ENCODE data around the gene KRT16.
"Not testable (repeated sequence)": the region's sequence is repeated elsewhere in the genome, so short reads cannot be mapped to it uniquely, and the experiment has no call there.

The KRT16 gene

DNA sequence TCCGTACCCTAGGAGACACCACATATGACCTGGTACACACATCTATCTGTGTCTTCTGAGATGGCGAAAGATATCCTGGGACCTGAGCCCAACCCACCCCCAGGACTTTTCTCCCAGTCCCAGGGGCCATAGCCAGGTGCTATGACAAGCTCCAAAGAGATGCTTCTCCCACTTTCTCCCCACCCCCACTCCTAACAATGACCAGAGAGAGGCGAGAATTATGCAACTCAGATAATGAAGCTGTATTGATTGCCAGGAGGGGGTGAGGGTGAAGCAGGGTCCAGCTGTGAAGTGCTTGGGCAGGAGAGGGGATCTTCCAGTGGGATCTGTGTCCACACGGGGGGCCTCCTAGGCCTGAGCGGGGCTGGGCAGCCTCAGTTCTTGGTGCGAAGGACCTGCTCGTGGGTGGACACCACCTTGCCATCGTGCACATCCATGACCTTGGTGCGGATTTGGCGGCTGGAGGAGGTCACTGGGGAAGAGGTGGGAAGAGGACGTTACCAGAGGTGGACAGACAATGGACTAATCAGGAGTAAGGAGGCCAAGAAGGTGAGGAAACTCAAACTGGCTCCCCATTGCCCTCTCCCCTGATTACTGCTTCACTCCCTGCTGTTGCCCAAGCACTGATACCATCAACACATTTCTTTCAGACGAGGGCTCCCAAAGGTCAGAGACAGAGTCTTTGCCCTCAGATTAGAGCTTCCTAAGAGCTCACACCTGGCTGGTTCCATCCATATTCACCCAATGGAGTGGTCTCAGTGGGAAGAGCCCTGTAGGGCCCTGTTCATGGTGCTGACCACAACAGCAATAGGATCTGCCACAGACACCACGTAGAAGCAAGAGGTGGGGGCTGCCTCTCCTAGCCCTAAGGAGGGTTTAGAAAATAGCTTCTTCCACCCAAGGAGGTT, 30.3 kb downstream of the KRT16 start:
- DNase-seq = not testable (repeated sequence)

DNA sequence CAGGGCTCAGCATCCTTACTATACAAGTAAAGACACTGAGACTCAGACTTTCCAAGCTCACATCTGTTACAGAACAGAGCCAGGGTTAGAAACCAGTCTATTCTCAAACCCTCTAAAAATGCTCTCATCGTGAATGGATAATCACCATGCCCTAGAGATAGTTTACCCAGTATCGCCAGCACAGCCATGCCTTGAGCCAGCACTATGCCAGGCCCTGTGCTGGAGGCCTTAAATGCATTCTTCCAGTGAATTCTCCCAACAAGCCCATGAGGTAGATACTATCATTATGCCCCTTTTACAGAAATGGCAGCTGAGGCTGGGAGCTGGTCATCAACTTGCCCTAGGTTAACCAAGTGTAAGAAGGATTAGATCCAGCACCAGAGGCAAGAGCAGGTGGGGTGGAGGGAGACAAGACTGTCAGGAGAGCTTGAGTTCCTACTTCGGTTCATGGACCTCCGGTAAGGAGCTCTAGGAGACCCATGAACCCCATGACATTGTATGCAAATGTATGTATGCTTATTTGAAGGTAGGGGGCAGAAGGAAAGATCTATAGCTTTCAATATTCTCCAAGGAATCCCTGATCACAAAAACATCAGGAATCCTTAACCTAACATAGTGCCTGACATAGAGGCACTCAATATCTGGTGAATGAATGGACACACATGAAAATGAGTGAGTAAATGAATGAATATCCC, 31.1 kb downstream of the KRT16 start:
- DNase-seq = no peak

DNA sequence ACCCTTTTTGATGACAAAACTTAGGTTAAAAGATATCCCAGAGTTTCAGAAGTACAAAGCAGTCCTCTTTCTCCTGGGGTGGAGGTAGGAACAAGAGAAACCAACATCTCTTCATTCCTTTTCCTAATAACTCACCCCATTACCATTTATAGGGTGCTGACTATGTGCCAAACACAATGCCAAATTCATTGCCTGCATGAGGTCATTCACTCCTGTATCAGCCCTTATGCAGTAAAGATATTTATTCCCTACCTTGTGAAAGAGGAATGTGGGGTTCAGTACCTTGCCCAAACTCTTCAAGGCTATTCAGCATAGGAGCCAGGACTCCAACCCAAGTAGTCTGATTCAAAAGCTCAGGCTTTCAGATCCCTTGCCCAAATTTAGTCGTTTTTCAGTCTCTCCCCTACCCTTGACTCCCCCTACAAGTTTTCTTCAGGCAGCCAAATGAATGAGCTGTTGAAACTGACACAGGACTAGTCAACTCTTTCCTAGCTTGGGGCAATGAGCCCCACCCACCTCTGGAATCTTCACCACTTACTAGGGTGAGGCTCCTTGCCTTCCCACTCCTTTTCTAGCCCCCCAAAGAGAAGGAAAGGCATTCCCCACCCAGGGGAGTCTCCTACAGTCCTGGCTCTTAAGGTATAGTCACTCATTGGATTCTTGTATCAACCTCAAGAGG, 31.7 kb downstream of the KRT16 start:
- no peak for DNase-seq

DNA sequence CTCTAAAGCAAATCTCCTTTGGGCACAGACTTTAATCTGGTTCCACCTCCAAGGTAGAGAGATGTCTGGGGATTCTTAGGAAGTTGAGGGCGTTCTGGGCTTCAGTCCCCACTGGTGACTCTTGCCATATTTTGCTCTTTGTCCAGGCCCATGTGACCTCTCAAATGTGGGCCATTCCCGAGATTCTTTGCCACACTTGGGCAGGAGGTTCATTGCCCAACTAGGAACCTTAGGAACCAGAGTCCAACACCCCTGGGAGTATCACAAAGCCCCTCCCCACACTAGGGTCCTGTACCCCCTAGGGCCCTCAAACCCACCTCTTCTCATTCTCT, 32.4 kb downstream of the KRT16 start:
- DNase-seq = no peak

DNA sequence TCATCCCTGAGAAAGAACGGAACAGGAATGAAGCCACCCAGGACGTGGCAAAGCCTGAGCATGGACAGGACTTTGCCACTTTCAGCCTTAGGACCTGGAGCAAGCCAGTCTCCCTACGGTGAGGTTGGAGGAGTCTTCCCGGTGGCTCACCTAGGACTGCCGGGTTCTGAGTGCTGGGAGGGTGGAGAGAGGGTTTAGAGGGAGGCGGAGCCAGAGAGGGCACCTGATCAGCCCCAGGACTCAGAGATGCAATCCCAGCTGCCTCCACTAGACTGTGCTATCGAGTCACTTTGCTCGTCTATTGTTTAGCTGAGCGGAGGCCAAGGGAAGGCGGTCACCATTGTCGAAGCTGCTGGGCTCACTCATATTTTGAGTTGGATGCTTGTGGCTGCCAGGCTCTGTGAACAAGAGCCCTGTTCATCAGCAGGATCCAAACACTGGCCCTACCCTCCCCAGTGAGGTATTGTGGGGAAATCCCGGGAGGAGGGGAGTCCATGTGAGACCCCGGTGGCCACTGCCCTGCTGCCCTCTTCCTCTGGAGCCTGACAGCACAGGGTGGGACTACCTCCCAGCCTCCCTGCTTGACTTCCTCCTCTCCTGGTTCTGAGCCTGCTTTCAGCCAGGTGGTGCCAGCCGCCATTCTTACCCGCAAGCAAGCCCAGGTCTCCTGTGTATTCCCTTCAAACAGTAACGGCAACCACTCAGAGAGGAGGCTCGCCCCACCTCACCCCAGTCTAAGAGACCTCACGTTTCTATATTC, 32.9 kb downstream of the KRT16 start:
- DNase-seq = peak; percentile 73 to 77

DNA sequence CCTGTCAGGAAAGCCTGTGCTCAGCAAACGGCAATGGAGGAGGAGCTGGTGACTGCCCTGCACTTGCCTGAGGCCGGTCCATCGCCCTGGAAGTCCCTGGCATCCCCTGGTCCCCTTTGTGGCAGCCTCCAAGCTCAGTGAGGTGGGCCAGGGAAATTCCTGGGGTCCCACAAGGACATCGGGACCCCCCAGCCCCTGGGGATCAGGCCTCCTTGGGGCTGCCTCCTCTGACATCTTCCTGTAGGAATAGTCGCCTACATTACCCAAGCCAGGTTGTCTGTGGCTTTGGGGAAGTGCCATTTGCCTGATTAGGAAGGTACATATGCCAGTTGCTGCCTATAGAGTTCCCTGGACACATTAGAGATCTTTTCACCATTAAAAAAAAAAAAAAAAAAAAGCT, 33.6 kb downstream of the KRT16 start:
- no peak for DNase-seq

DNA sequence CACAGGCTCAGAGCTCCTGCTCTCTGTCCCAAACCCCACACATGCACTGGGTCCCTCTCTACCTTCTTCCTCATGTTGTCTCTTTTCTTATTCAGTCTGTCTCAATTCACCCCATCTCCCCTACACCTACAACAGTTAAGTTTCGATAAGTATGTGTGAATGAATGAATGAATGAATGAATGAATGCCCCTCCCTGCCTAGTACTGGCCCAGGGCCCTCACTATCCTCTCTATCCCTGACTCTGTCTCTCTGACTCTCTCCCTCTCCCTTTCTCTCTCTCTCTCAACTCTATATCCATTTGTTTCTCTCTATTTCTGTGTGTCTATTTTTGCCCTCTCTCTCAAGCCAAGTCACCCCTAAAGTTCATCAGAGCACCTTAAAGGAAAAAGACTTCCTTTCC, 34.0 kb downstream of the KRT16 start:
- DNase-seq = no peak

DNA sequence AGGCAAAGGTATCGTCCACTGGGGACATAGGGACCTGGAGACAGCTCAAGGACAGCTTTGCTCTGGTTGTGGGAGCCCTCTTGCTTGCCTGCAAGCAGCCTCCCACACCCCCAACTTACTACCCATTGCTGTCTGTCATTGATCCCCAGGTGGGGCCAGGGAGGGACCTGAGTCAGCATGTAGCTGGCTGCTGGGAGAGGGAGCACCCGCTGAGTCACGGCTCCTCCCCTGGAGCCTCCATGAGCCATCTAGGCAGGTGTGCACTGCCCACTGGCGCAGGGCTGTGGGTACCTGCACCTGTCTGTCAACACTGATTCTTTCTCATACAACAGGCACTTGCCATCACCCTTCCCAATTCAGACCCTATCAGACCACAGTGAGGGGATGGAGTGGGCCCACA, 35.8 kb downstream of the KRT16 start:
- DNase-seq = peak in 1 of 2 experiments; percentile 30

DNA sequence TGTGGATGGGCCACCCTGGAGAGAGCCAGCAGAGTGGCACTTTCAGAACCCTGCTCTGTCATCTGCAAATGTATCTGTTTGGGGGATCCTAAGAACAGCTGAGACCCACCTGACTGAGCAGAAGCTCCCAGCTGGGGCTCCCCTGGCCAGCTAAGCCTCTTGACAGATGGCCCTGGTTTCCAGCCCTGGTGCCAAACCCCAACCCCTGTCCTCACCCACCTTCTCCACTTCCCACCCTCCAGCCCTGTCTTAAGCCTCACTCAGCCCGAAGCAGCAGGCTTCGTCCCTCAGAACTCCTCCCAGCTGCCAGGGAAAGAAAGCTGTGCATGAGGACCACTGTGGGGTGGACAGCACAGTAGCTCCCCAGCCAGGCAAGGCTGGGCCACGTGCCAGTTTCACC, 37.2 kb downstream of the KRT16 start:
- DNase-seq = no peak

DNA sequence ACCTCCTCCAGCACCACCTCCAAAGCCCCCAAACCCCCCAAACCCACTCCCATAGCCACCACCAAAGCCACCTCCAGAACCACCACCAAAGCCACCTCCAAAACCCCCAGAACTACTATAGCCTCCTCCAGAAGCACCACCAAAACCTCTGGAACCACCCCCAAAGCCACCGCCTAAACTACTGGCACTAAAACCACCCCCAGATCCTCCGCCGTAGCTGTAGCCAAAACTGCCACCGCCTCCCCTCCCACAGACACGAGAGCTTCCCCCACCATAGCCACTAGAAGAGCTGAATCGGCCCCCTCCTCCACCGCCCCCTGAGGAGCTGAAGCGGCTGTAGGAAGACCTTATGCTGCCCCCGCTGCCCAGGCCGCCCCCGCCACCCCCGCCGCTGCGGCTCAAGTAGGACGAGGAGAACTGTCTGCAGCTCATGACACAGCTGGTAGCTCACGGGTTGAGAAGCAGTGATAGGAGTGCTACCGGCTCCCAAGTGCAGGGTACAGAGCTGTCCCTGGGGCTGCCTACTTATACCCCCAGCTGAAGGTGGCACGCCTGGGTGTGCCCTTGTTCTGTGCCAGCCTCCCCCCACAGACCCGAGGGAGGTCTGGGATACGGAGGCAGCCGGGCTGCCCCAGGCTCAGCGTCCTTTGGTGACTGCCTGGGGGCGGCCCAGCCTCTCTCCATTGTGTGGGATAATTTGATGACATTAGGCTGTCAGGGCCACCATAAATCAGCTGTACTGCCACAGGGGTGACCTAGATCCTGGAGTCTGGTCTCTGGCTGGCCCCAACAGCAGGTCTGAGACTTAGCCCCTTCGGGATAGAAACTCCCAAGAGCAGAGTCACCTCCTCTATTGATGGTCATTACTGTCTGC, 40.8 kb downstream of the KRT16 start, which contains the start of gene KRT9:
Gene KRT9, minus strand, starts transcription at position 499 of the 874 bp plus-strand sequence. Its CDS starts 67 bp downstream, at position 432.
- DNase-seq = no peak

DNA sequence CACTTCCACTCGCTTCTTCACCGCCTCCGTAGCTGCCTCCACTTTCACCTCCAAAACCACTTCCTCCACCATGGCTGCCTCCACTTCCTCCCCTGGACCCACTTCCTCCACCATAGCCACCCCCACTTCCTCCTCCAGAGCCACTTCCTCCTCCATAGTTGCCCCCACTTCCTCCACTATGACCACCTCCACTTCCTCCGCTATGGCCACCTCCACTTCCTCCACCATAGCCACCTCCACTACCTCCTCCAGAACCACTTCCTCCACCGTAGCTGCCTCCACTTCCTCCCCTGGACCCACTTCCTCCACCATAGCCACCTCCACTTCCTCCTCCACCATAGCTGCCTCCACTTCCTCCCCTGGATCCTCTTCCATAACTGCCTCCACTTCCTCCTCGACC, 45.2 kb downstream of the KRT16 start:
- no peak for DNase-seq

DNA sequence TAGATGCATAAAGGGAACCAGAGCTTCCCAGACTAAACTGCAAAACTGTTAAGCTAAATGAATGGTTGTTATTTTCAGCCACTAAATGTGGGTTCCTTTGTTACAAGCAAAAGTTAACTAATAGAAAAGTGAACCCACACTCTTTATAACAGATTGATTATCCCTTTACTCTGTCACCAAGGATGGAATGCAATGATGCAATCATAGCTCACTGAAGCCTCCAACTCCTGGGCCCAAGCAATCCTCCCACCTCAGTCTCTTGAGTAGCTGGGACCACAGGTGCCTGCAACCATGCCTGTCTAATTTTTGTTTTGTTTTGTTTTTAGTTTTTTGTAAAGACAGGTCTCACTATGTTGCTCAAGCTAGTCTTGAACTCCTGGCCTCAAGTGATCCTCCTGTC, 47.2 kb downstream of the KRT16 start:
- no peak for DNase-seq

DNA sequence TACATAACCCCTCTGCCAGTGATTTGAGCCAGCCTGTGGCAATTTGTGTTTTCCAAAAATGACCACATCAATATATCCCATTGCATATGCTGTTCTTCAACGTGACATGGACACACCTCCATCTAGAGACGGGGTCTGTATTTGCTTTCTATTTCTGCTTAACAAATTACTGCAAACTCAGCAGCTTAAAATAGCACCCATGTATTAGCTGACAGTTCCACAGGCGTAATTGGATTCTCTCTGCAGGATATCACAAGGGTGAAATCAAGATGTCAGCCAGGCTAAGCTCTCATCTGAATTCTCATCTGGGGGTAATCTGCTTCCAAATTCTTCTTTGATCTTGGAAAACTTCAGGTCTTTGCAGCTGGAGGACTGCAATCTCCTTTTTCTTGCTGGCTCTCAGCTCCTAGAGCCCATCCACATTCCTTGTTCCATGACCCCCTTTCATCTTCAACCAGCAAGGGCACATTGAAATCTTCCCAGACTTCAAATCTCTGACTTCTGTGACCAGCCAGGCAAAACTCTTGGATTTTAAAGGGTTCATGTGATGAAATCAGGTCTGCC, 48.9 kb downstream of the KRT16 start:
- no peak for DNase-seq

DNA sequence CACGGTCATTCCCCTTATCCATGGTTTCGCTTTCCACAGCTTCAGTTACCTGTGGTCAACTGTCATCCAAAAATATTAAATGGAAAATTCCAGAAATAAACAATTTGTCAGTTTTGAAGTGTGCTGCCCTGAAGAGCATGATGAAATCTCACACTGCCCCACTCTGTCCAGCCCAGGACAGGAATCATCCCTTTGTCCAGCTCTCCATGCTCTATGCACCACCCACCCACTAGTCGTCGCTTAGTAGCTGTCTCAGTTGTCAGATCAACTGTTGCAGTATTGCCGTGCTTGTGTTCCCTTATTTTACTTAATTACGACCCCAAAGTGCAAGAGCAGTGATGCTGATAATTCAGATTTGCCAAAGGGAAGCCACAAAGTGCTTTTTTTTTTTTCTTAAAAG, 51.0 kb downstream of the KRT16 start:
- DNase-seq = no peak
